GM20431 (cell line): ENCODE results near the gene KANSL1.

Source experiments
- in situ Hi-C: fragments of 300-500 bp; cut with MseI, MboI; formaldehyde crosslinking; loops from one replicate; pipeline ENCODE4 v1.15.0; 2020; ENCODE audit warnings: low sequenced_read_pairs; ENCODE audit not compliant: unreplicated experiment

KANSL1 gene

GRCh38 chr17:46194393-46195216, 1.4 kb upstream of the KANSL1 start:
- in situ Hi-C loops, result loop anchor here (25.0 kb wide), 2 partner anchors 93 to 132 kb away; partner anchors contain the start of gene LRRC37A

- in situ Hi-C loops, result loop anchor here (25.0 kb wide), 2 partner anchors 93 to 132 kb away; partner anchors contain the start of gene LRRC37A
Observed at GRCh38 chr17:46193626-46194392, 580 bp upstream of the KANSL1 start.

GRCh38 chr17:46192439-46193150, 634 bp downstream of the KANSL1 start:
- in situ Hi-C loops, result loop anchor here (25.0 kb wide), 2 partner anchors 95 to 130 kb away; partner anchors contain the start of gene LRRC37A

- in situ Hi-C loops, result loop anchor here (25.0 kb wide), 2 partner anchors 95 to 130 kb away; partner anchors contain the start of gene LRRC37A
Observed at GRCh38 chr17:46192189-46192438, 1.1 kb downstream of the KANSL1 start.

- in situ Hi-C loops, result loop anchor here (25.0 kb wide), 2 partner anchors 96 to 129 kb away; partner anchors contain the start of gene LRRC37A
Observed at GRCh38 chr17:46191322-46192188, 1.7 kb downstream of the KANSL1 start.

GRCh38 chr17:46190763-46191162, 2.5 kb downstream of the KANSL1 start:
- in situ Hi-C loops, result loop anchor here (25.0 kb wide), 2 partner anchors 97 to 128 kb away; partner anchors contain the start of gene LRRC37A

GRCh38 chr17:46186827-46187235, 6.4 kb downstream of the KANSL1 start:
- in situ Hi-C loops, result loop anchor here (25.0 kb wide), 2 partner anchors 100 to 125 kb away; partner anchors contain the start of gene LRRC37A

- in situ Hi-C loops, result loop anchor here (25.0 kb wide), 2 partner anchors 103 to 122 kb away; partner anchors contain the start of gene LRRC37A
Observed at GRCh38 chr17:46184696-46185095, 8.5 kb downstream of the KANSL1 start.

GRCh38 chr17:46183383-46183782, 9.8 kb downstream of the KANSL1 start:
- in situ Hi-C loops, result loop anchor here (25.0 kb wide), 2 partner anchors 104 to 121 kb away; partner anchors contain the start of gene LRRC37A

GRCh38 chr17:46182961-46183360, 10.3 kb downstream of the KANSL1 start:
- in situ Hi-C loops, result loop anchor here (25.0 kb wide), 2 partner anchors 104 to 121 kb away; partner anchors contain the start of gene LRRC37A

GRCh38 chr17:46181940-46182339, 11.3 kb downstream of the KANSL1 start:
- in situ Hi-C loops, result loop anchor here (25.0 kb wide), 2 partner anchors 105 to 120 kb away; partner anchors contain the start of gene LRRC37A

GRCh38 chr17:46181316-46181715, 11.9 kb downstream of the KANSL1 start:
- in situ Hi-C loops, result loop anchor here (25.0 kb wide), 2 partner anchors 106 to 119 kb away; partner anchors contain the start of gene LRRC37A

- in situ Hi-C loops, result loop anchor here (25.0 kb wide), 2 partner anchors 106 to 119 kb away; partner anchors contain the start of gene LRRC37A
Observed at GRCh38 chr17:46180892-46181274, 12.3 kb downstream of the KANSL1 start.

GRCh38 chr17:46180185-46180891, 12.9 kb downstream of the KANSL1 start:
- in situ Hi-C loops, result loop anchor here (25.0 kb wide), 2 partner anchors 107 to 118 kb away; partner anchors contain the start of gene LRRC37A

GRCh38 chr17:46179375-46179999, 13.7 kb downstream of the KANSL1 start:
- in situ Hi-C loops, result loop anchor here (25.0 kb wide), 2 partner anchors 108 to 117 kb away; partner anchors contain the start of gene LRRC37A

GRCh38 chr17:46178550-46179214, 14.5 kb downstream of the KANSL1 start:
- in situ Hi-C loops, result loop anchor here (25.0 kb wide), 2 partner anchors 109 to 116 kb away; partner anchors contain the start of gene LRRC37A

- in situ Hi-C loops, result loop anchor here (25.0 kb wide), 2 partner anchors 110 to 115 kb away; partner anchors contain the start of gene LRRC37A
Observed at GRCh38 chr17:46176975-46177374, 16.3 kb downstream of the KANSL1 start.
